HG03060 (cell line): ENCODE results near the gene TNFRSF14.

Experiments used
- ATAC-seq: cut with Tn5 transposase; IDR thresholded peaks from one replicate; pipeline ENCODE4 v1.9.1; 2021; ENCODE audit warnings: low read depth, moderate number of reproducible peaks; ENCODE audit not compliant: unreplicated experiment

TNFRSF14 gene

GRCh38 chr1:2556277-2556677 lies at the start of gene TNFRSF14:
TSS of gene TNFRSF14 (plus strand) at chr1:2556371. CDS start at chr1:2556665, 294 bp downstream.
- no peak for ATAC-seq

DNA sequence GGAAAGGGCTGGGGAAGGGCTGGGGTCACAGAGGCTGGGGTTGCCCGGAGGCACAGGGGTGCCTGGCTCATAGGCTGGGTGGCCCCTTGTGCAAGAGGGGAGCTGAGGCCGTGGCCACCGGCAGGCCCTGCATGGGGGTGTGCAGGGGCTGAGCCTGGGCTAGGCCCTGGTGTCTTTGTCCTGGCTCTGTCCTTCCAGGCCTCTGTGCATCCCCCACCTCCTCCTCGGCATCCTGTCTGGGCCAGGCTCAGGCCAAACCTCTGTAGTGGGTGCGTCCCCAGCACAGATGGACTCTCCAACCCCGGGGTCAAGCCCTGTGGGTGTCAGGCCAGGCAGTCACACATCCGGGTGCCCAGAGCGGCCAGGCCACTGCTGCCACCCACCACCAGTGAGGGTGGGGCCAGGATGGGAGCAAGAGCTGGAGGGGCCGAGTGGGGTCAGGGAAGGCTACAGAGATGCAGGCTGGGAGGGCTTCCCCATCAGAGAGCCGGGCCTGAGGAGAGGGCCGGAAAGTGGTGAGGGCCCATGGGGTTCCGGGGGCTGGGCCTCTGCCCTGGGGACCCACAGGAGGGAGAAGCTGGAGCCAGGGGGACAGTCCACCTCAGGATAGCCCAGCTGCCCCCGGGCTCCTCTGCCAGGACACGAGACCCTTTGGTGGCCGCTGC lies 49.1 kb upstream of the TNFRSF14 start:
- no peak for ATAC-seq

DNA sequence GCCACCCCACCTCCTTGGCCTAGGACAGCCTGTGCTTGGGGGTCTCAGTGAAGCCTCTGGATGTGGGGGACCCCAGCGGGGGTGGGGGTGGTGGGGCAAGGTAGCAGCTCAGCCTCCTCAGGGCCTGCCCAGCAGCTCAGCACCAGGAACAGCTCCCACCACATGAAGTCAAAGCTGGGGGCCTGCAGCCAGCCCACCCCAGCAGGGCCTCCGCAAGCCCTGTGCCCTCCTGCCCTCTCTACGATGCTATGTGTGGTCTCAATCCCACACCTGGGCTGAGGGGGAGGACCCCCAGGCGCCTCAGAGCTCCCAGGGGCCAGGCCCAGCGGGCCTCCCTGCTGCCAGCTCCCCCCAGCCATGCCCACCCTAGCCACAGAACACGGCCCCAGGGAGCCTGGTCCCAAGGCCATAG lies 48.4 kb upstream of the TNFRSF14 start:
- ATAC-seq = no peak

GRCh38 chr1:2508180-2508579 lies 48.0 kb upstream of the TNFRSF14 start:
- no peak for ATAC-seq

GRCh38 chr1:2508751-2509150 lies 47.4 kb upstream of the TNFRSF14 start:
- no peak for ATAC-seq

DNA sequence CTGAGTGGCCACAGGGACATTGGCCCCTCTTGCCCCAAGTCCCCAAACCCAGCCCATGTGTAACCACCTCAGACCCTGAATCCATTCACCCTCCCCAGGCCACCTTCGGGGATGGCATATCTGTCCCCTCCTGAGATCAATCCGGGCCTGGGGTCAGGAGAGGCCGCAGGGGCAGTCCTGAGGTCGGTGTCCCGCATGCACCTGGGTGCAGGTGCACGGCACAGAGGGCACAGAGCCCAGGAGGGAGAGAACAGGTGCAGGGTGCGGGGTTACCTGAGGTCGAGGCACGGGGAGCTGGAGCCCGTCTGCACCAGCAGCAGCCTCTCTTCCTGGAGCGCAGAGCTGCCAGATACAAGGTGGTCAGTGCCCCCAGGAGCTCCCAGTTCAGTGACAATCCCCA lies 46.6 kb upstream of the TNFRSF14 start:
- no peak for ATAC-seq

DNA sequence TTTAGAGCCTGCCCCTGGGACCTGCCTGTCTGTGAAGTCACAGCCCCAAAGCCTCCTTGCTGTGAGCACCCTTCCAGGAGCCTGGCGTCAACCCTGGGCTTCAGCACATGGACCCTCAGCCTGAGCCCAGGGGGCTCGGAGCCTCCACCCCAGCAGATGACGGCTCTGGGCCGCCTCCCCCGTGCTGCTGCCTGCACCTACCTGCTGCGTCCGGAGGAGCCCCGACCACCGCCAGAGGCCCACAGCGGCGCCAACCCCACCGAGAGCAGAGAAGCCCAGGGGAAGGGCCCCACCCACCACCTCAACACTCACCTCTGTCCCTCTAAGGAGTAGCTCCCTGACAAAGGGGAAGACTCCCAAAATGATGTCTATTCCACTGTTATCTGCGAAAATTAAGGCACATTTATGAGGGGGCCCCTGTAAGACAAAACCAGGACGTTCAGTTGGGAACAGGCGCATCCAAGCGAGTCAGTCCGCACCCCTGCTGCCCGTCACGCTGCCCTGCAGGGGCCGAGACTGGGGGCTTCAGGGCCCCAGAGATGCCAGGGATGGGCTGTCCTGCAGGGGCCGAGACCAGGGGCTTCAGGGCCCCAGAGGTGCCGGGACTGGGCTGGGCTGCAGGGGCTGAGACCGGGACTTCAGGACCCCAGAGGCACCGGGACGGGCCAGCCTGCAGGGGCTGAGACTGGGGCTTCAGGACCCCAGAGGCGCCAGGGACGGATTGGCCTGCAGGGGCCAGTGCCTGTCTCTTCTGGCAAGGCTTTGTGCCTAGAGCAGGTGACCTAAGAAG lies 45.6 kb upstream of the TNFRSF14 start:
- no peak for ATAC-seq

- no peak for ATAC-seq
These were observed 43.2 kb upstream of the TNFRSF14 start for GRCh38 chr1:2512862-2513421.

DNA sequence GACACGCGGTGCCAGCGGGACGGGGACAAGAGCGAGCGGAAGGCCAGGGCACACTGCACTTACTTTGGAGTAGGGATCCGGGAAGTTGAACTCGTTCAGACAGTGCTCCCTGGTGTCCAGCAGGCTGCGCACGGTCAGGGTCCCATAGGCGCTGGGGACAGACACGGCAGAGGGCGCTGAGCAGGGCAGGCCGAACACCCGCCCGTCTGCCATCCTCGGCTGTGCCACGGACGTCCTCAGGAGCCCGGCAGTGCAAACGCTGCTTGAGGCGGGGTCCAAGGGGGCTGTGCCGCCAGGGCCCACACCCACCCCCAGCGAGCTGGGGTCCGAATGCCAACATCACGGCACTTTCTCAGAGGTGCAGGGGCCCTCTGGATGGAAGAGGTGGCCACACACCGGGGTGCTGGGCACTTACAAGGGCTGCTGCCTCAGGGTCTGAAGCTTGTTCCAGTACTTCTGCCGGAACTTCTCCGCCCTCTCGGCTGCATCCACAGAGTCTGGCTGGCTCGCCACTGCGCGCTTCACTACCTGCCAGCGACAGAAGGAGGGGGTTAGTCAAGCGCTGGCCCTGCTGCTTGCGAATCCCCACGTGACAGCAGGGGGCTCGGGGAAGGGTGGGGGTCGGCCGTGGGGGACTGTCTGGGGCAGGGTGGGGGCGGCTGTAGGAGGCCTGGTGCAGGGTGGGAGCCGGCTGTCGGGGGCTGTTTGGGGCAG lies 42.1 kb upstream of the TNFRSF14 start:
- ATAC-seq = no peak

DNA sequence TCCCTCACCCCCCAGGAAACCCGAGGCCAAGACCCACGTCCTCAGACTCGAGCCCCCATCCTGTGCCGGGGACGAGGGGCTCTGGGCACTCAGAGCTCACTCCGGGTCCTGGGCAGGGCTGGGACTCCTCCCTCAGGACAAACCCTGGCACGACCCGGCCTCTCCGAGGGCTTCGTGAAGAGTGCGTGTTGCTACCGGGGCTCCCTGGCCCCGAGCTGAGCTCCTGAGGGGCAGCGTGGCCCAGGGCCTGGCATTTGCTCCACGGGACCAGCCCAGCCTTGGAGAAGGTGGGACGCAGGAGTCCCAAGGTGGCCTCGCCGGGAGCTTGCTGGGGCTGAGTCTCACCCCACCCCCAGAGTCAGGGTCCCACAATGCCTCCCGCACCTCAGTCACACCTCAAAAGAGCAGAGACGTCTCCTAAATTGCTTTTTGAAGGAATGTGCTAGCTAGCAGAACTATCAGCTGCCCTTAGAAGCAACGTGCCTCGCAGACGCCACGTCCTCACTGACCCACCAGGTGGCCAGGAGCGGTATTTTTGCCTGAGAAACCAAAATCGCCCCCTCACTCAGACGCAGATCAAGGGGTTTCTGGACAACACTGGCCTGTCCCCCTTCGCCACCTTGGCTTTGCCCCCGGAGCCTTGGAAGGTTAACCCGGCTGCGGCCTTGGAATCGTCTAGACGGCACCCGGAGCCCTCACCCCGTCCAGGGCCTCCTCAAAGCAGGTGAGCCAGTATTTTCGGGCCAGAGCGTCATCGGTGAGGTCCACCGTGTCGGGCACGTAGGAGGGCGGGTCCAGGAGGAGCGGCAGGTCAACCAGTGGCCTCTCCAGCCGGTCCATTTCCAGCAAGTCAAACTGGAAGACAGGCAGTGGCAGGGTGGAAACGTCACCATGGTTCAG lies 41.1 kb upstream of the TNFRSF14 start:
- no peak for ATAC-seq

- ATAC-seq = no peak
These were observed 40.4 kb upstream of the TNFRSF14 start for GRCh38 chr1:2515763-2516080.

GRCh38 chr1:2516124-2516523 lies 40.0 kb upstream of the TNFRSF14 start:
- ATAC-seq = no peak

DNA sequence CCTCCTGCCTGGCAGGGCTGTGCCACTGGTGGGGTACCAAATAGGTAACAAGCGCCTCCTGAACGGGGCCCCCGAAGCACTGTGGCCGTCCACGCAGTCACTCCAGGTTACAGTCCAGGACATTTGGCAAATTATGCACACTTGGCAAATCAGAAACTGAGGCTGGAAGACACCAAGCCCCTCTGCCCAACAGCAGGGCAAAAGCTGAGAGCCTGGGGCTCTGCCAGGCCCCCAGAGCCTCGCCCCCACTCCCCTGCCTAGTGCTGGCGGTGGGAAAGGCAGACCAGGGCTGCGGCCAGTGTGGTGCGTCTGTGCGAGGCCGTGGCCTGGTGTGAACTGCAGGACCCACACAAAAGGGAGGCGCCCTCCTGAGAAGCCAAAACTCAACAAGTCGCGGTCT lies 39.2 kb upstream of the TNFRSF14 start:
- no peak for ATAC-seq

DNA sequence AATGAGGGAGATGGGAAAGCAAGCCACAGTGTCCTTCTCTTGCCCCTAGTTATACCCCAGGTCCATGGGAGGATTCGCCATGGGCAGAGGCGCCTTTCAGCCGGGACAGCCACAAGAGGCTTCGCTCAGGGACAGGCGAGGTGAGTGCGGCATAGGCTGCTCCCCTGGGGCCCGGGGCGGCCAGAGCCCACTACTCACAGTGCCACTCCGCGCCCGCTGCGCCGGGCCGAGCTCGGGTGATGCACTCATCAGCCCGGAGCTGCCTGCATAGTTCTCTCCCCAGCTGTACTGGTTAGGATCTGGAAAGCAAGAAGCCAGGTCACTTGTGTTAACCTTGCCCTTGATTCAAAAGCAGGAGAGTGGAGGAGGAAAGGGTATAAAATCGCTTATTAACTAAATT lies 38.2 kb upstream of the TNFRSF14 start:
- ATAC-seq = no peak

GRCh38 chr1:2518528-2518927 lies 37.6 kb upstream of the TNFRSF14 start:
- ATAC-seq = no peak

GRCh38 chr1:2519029-2519685 lies 37.0 kb upstream of the TNFRSF14 start:
- ATAC-seq = no peak

DNA sequence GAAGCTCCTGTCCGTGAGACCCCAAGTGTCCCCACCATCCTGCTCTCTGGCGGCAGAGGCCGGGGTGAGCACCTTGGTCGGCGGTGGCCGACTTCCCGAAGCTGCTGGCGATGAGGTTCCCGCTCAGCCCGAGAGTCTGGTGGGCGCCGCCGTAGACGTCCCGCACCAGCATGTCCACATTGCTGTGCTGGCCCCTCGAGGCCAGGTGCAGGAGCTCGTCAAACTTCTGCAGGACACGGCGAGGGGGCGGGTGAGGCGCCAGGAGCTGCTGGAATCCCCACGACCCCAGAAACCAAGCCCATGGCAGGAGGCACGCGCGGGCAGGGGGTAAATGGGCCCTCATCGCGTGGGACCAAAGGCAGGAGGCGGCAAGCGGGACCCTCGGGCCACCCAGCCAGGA lies 36.4 kb upstream of the TNFRSF14 start:
- no peak for ATAC-seq

DNA sequence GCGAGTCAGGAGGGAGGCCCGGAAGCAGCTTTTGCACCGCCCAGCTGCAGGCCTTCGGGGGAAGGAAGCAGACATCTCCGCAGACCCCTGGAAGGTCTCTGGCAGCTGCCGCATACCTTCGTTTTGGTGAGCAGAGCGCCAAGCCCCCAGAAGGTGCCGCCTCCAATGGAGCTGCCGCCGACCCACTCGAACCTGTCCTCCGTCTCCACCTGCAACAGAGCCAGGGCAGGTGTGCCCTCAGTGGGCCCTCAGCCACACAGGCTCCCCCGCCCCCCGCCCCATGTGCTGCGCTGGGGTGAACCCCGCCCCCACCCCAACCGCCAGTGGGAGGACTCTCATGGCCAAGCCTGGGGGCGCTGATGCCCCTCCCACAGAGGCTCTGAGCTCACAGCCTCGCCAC lies 36.0 kb upstream of the TNFRSF14 start:
- ATAC-seq = no peak

DNA sequence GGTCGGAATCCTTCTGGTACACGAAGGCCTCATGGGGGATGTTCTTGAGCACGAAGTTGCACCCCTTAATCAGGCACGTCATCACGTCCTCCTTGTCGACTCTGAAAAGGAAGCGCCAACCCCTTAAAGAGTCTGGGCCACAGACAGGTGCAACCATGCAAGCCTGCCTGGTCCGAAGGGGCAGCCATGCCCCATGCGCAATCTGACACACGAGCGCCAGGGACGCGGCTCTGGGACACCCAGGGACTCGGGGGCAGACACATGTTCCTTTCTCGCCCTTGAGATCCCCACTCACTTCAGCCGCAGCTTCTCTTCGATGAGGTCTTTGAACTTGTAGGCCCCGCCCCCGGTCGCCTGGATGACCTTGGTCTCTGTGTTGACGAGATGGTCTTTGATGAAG lies 35.4 kb upstream of the TNFRSF14 start:
- no peak for ATAC-seq

DNA sequence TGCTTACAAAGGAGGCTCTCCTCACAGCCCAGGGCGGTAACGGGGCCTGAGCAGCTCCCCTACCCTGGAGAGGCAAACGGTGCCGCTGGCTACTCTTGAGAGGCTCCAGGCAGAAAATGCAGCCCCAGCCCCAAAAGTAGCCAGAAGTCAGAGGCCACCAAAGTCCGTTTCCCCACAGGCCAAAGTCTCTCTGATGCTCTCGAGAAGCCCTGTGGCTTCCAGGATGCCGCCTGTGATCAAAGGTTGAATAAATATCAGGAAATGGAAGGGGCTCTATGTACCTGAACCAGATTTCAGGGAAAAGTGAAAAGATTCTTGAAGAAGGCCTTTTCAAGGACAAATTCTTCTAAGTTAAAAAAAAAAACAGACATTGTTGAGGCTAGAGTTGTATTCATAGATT lies 33.9 kb upstream of the TNFRSF14 start:
- no peak for ATAC-seq
